GM23338 (cell line): ENCODE results near the gene ZNF335. TPM values are rescaled to one million over a fixed set of nuclear protein-coding genes. Genes with fewer than 3 reads are reported as not detected.

Experiments
- ATAC-seq: fragments of 200-7000 bp; cut with Tn5 transposase; 3 replicates; pipeline ENCODE4 v1.9.1; 2020
- DNase-seq: peaks from one replicate; pipeline ENCODE4 v3.0.0-alpha.2; 2015; ENCODE audit warnings: low spot score
- H2AFZ ChIP-seq: fragments of 200-600 bp; sonication (generic); 2 replicates; pipeline ENCODE4 v1.8.0; 2016; ENCODE audit warnings: antibody characterized with exemption, mild to moderate bottlenecking, moderate library complexity
- H3F3A ChIP-seq: fragments of 200-600 bp; sonication (generic); replicated peaks from 2 replicates; pipeline ENCODE4 v1.8.0; 2017; ENCODE audit warnings: antibody characterized with exemption, mixed run types, low read depth
- H3K27ac ChIP-seq: fragments of 200-600 bp; sonication (generic); 2 replicates; pipeline ENCODE4 v1.6.1; 2016; ENCODE audit warnings: low read depth
- H3K27me3 ChIP-seq: fragments of 200-600 bp; sonication (generic); 2 replicates; pipeline ENCODE4 v1.8.0; 2016; ENCODE audit warnings: mild to moderate bottlenecking, mixed run types, moderate library complexity; ENCODE audit not compliant: insufficient read depth
- H3K36me3 ChIP-seq: fragments of 200-600 bp; sonication (generic); 2 replicates; pipeline ENCODE4 v1.8.0; 2016; ENCODE audit warnings: mild to moderate bottlenecking; ENCODE audit not compliant: insufficient read depth
- H3K4me1 ChIP-seq: fragments of 200-600 bp; sonication (generic); 2 replicates; pipeline ENCODE4 v1.8.0; 2016; ENCODE audit warnings: mild to moderate bottlenecking, moderate library complexity; ENCODE audit not compliant: insufficient read depth
- H3K4me2 ChIP-seq: fragments of 200-600 bp; sonication (generic); 2 replicates; pipeline ENCODE4 v1.7.1; 2017; ENCODE audit warnings: mixed run types
- H3K4me3 ChIP-seq: fragments of 200-600 bp; sonication (generic); 2 replicates; pipeline ENCODE4 v1.6.1; 2016; ENCODE audit warnings: mixed run types
- H3K79me2 ChIP-seq: fragments of 200-600 bp; sonication (generic); replicated peaks from 2 replicates; pipeline ENCODE4 v1.8.0; 2017; ENCODE audit warnings: mild to moderate bottlenecking; ENCODE audit not compliant: insufficient read depth
- H3K9me2 ChIP-seq: fragments of 200-600 bp; sonication (generic); 2 replicates; pipeline ENCODE4 v1.8.0; 2017; ENCODE audit not compliant: insufficient read depth
- H4K20me1 ChIP-seq: fragments of 200-600 bp; sonication (generic); replicated peaks from 2 replicates; pipeline ENCODE4 v1.8.0; 2017; ENCODE audit warnings: mild to moderate bottlenecking; ENCODE audit not compliant: insufficient read depth
- H3K27ac Mint-ChIP-seq: 2 replicates; pipeline ENCODE4 v1.8.0; 2020; ENCODE audit warnings: inconsistent platforms, mild to moderate bottlenecking, moderate library complexity, mixed read lengths
- H3K27me3 Mint-ChIP-seq: 3 replicates; pipeline ENCODE4 v1.8.0; 2022; ENCODE audit warnings: low read depth, mild to moderate bottlenecking, moderate library complexity, mixed read lengths, inconsistent platforms; ENCODE audit not compliant: insufficient read depth, poor library complexity
- H3K36me3 Mint-ChIP-seq: 3 replicates; pipeline ENCODE4 v1.8.0; 2021; ENCODE audit warnings: low read depth, mild to moderate bottlenecking, inconsistent platforms, moderate library complexity, mixed read lengths
- H3K4me1 Mint-ChIP-seq: 3 replicates; pipeline ENCODE4 v1.8.0; 2020; ENCODE audit warnings: mild to moderate bottlenecking, inconsistent platforms, mixed read lengths
- H3K4me3 Mint-ChIP-seq: 3 replicates; pipeline ENCODE4 v1.8.0; 2021; ENCODE audit warnings: moderate library complexity, mild to moderate bottlenecking, inconsistent platforms, mixed read lengths
- H3K9me3 Mint-ChIP-seq: 3 replicates; pipeline ENCODE4 v1.8.0; 2020; ENCODE audit warnings: moderate library complexity, mild to moderate bottlenecking, inconsistent platforms, mixed read lengths
- CREB1 ChIP-seq: fragments of 250-450 bp; sonication (Bioruptor Pico); IDR thresholded peaks from 2 replicates; pipeline ENCODE4 v1.5.0; 2020; ENCODE audit warnings: low read depth, mild to moderate bottlenecking, moderate library complexity
- ETS1 ChIP-seq: IDR thresholded peaks from 2 replicates; pipeline ENCODE4 v1.6.1; 2016; ENCODE audit warnings: antibody characterized with exemption
- EZH2phosphoT487 ChIP-seq: fragments of 200-600 bp; sonication (generic); IDR thresholded peaks from one replicate; pipeline ENCODE4 v1.8.1; 2018; ENCODE audit warnings: antibody characterized with exemption; ENCODE audit not compliant: unreplicated experiment
- JUNB ChIP-seq: IDR thresholded peaks from one replicate; pipeline ENCODE4 v1.6.1; 2016; ENCODE audit warnings: antibody characterized with exemption; ENCODE audit not compliant: unreplicated experiment
- NANOG ChIP-seq: IDR thresholded peaks from 2 replicates; pipeline ENCODE4 v1.6.1; 2016; ENCODE audit warnings: antibody characterized with exemption, borderline replicate concordance
- POLR2AphosphoS5 ChIP-seq: IDR thresholded peaks from 2 replicates; pipeline ENCODE4 v1.6.1; 2016; ENCODE audit warnings: antibody characterized with exemption, low read depth
- REST ChIP-seq: IDR thresholded peaks from one replicate; pipeline ENCODE4 v1.6.1; 2018; ENCODE audit warnings: antibody characterized with exemption; ENCODE audit not compliant: unreplicated experiment
- STAT1 ChIP-seq: IDR thresholded peaks from one replicate; pipeline ENCODE4 v1.6.1; 2016; ENCODE audit warnings: antibody characterized with exemption; ENCODE audit not compliant: unreplicated experiment
- ZNF114 ChIP-seq: fragments of 250-450 bp; sonication (Bioruptor Pico); IDR thresholded peaks from 2 replicates; pipeline ENCODE4 v1.5.0; 2020; ENCODE audit warnings: mild to moderate bottlenecking, moderate library complexity
- polyA plus RNA-seq: library from polyadenylated mRNA; unstranded; fragments of >200 nt; fragmentation: Nextera tagmentation; extraction: Ambion mirVana; gene quantifications from 2 replicates; pipeline ENCODE4 v1.2.1, GENCODE V29; 2016
- total RNA-seq: library from RNA; depleted of rRNA; stranded (reverse); fragments of >200 nt; shearing (Covaris generic); gene quantifications from 2 replicates; pipeline ENCODE4 v1.2.3, GENCODE V29; 2014

The ZNF335 gene
- total and polyA plus RNA-seq, 2 experiments from 2014 or later: 7.4 to 24.2 TPM

DNA sequence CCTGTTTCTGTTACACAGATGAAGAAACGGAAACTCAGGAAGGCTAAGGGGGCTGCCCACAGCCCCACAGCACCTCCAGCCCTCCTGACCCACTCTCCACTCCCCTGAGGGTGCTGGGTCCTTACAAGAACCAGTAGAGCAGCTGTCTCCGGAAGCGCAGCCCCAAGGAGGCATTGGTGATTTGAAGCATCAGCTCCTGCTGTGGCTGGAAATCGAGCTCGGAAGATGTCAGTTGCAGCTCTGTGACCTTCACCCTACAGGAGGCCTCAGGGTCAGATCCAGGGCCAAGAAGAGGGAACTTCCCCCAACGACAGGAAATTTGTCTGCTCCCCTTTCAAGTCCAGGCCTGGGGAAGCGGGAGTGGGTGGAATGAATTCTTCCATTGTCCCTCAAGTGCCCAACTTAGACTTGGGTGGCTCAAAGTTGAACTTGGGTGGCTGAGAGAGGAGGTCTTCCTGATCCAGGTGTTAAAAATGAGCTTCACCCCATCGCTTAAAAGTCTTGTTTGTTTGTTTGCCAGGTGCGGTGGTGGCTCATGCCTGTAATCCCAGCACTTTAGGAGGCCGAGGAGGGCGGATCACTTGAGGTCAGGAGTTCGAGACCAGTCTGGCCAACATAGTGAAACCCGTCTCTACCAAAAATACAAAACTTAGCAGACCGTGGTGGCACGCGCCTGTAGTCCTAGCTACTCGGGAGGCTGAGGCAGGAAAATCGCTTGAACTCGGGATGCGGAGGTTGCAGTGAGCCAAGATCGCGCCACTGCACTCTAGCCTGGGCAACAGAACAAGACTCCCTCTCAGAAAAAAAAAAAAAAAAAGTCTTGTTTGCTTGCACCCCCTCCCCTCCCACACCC, 62.0 kb downstream of the ZNF335 start:
- H3K36me3 ChIP-seq: peaks cover 11% of the 10 kb centered on the region
- no peak overlapping the region for H3K27ac ChIP-seq
- ATAC-seq: no peak
- H3K27me3 ChIP-seq: no peaks in the 10 kb centered on the region
- H3K27ac Mint-ChIP-seq: peak overlapping the region; percentile 19; the same call in 1 of the 2 replicates
- H3K9me3 Mint-ChIP-seq: no peaks in the 10 kb centered on the region; the same call in 2 of the 3 replicates
- peaks cover 14% of the 10 kb centered on the region for H3K4me1 Mint-ChIP-seq
- no peaks in the 10 kb centered on the region for H3K9me2 ChIP-seq
- no peak overlapping the region for H2AFZ ChIP-seq
- no peak for TF ChIP-seq EZH2phosphoT487
- TF ChIP-seq STAT1: no peak
- peaks cover 10% of the 10 kb centered on the region for H3K79me2 ChIP-seq
- DNase-seq: no peak
- peaks cover 52% of the 10 kb centered on the region for H3K36me3 Mint-ChIP-seq
- H3K4me3 Mint-ChIP-seq: peak overlapping the region; percentile 87
- peaks cover 11% of the 10 kb centered on the region; the same call in 1 of the 2 replicates for H3F3A ChIP-seq
- H3K4me2 ChIP-seq: peak overlapping the region; percentile 12; the same call in 1 of the 2 replicates
- peaks cover 16% of the 10 kb centered on the region for H4K20me1 ChIP-seq
- peaks cover 19% of the 10 kb centered on the region for H3K27me3 Mint-ChIP-seq
- peaks cover 7% of the 10 kb centered on the region; the same call in 1 of the 2 replicates for H3K4me1 ChIP-seq
- no peak overlapping the region for H3K4me3 ChIP-seq

GRCh38 chr20:45909336-45909808, 62.6 kb downstream of the ZNF335 start:
- H3K4me1 Mint-ChIP-seq: peaks cover 14% of the 10 kb centered on the region
- no peak for ATAC-seq
- peaks cover 25% of the 10 kb centered on the region for H3K27me3 Mint-ChIP-seq
- Histone ChIP-seq H3F3A (peaks cover 11% of the 10 kb centered on the region; the same call in 1 of the 2 replicates), H3K79me2 (peaks cover 10% of the 10 kb centered on the region), H3K4me1 (peaks cover 7% of the 10 kb centered on the region; the same call in 1 of the 2 replicates), H3K4me2 (no peak overlapping the region), H3K4me3 (no peak overlapping the region), H3K27me3 (no peaks in the 10 kb centered on the region), H4K20me1 (peaks cover 18% of the 10 kb centered on the region), H3K27ac (no peak overlapping the region), H3K9me2 (no peaks in the 10 kb centered on the region), H2AFZ (no peak overlapping the region), H3K36me3 (peaks cover 11% of the 10 kb centered on the region)
- no peak for DNase-seq
- TF ChIP-seq ETS1 (no peak), JUNB (no peak), REST (no peak), ZNF114 (CRISPR knock-in tag) (no peak), EZH2phosphoT487 (no peak), NANOG (no peak), CREB1 (CRISPR knock-in tag) (no peak), POLR2AphosphoS5 (no peak), STAT1 (no peak)
- no peak overlapping the region for H3K27ac Mint-ChIP-seq
- H3K36me3 Mint-ChIP-seq: peaks cover 59% of the 10 kb centered on the region
- H3K9me3 Mint-ChIP-seq: no peaks in the 10 kb centered on the region; the same call in 2 of the 3 replicates
- no peak overlapping the region for H3K4me3 Mint-ChIP-seq
